B cell (primary cell): ENCODE data around the gene LTBP2. TPM values are rescaled to one million over a fixed set of nuclear protein-coding genes. Genes with fewer than 3 reads are reported as not detected.

Experiments
- ATAC-seq: fragments of 200-7000 bp; cut with Tn5 transposase; one replicate; pipeline ENCODE4 v1.10.0; 2021; ENCODE audit warnings: low read depth, mild to moderate bottlenecking, moderate number of reproducible peaks, moderate library complexity
- CTCF ChIA-PET: fragments of 350-600 bp; sonication (Branson Sonifier 250); formaldehyde crosslinking; loops from one replicate; lab custom pipeline; 2021; ENCODE audit warnings: antibody characterized with exemption, inconsistent platforms; lab: Charles Lee
- POLR2A ChIA-PET: fragments of 350-600 bp; sonication (Branson Sonifier 250); formaldehyde crosslinking; loops from one replicate; lab custom pipeline; 2021; ENCODE audit warnings: antibody characterized with exemption; lab: Charles Lee
- DNase-seq: peaks from one replicate; pipeline ENCODE4 v3.0.0; 2013
- H2AFZ ChIP-seq: 2 replicates; pipeline ENCODE4 v1.6.1; 2012; ENCODE audit warnings: mild to moderate bottlenecking, low read depth, low read length; ENCODE audit not compliant: insufficient read depth, poor library complexity, severe bottlenecking
- H3K27ac ChIP-seq, 2 donors: 1 replicate in 1 of 2; 2 replicates in 1 of 2; pipeline ENCODE4 v1.5.1; 2012 to 2013; ENCODE audit warnings: low read length in 2 of 2, mild to moderate bottlenecking in 2 of 2, moderate library complexity in 1 of 2
- H3K27me3 ChIP-seq, 4 experiments: fragments of 200-600 bp in 1 of 4; sonication (generic) in 1 of 4; replicated peaks in 1 of 4; 1 replicate in 2 of 4; 2 replicates in 2 of 4; pipeline versions ENCODE4 v1.6.1 to v1.7.0; 2013 to 2016; ENCODE audit warnings: low read length in 3 of 4, mild to moderate bottlenecking in 2 of 4, mixed read lengths in 1 of 4, moderate library complexity in 1 of 4; ENCODE audit not compliant: insufficient read depth in 4 of 4, control insufficient read depth in 3 of 4; ENCODE audit errors: control extremely low read depth in 1 of 4
- H3K36me3 ChIP-seq, 2 experiments: replicated peaks in 1 of 2; 1 replicate in 1 of 2; 2 replicates in 1 of 2; pipeline versions ENCODE4 v1.6.1 to v1.7.1; 2013; ENCODE audit warnings: low read length in 1 of 2; ENCODE audit not compliant: insufficient read depth in 2 of 2, control insufficient read depth in 1 of 2; ENCODE audit errors: control extremely low read depth in 1 of 2, extremely low read depth in 1 of 2
- H3K4me1 ChIP-seq, 2 donors: fragments of 200-600 bp in 1 of 2; sonication (generic) in 1 of 2; 1 replicate in 1 of 2; 2 replicates in 1 of 2; pipeline versions ENCODE4 v1.5.1 to v1.6.1; 2013 to 2017; ENCODE audit warnings: low read length in 2 of 2; ENCODE audit not compliant: control insufficient read depth in 2 of 2, insufficient read depth in 2 of 2
- H3K4me2 ChIP-seq: replicated peaks from 2 replicates; pipeline ENCODE3; 2012; ENCODE audit warnings: mild to moderate bottlenecking, low read depth, low read length; ENCODE audit not compliant: poor library complexity, severe bottlenecking
- H3K4me3 ChIP-seq, 5 experiments: fragments of 200-600 bp in 1 of 5; sonication (generic) in 1 of 5; 1 replicate in 3 of 5; 2 replicates in 2 of 5; pipeline versions ENCODE4 v1.5.1 to v1.7.0; 2011 to 2016; ENCODE audit warnings: low read length in 4 of 5, mild to moderate bottlenecking in 4 of 5, low read depth in 2 of 5, control low read depth in 1 of 5, moderate library complexity in 1 of 5; ENCODE audit not compliant: insufficient read depth in 1 of 5; ENCODE audit errors: control extremely low read depth in 1 of 5, extremely low read depth in 1 of 5
- H3K79me2 ChIP-seq: fragments of 200-600 bp; sonication (generic); one replicate; pipeline ENCODE4 v1.6.0; 2016; ENCODE audit warnings: low read length; ENCODE audit not compliant: control insufficient read depth, insufficient read depth
- H3K9ac ChIP-seq: fragments of 200-600 bp; sonication (generic); 2 replicates; pipeline ENCODE4 v1.6.1; 2017; ENCODE audit warnings: mild to moderate bottlenecking, low read length, moderate library complexity
- H3K9me3 ChIP-seq, 3 donors: one replicate each; pipeline versions ENCODE4 v1.6.1 to v1.7.1; 2013; ENCODE audit warnings: low read length in 2 of 3; ENCODE audit not compliant: control insufficient read depth in 2 of 3, insufficient read depth in 1 of 3; ENCODE audit errors: control extremely low read depth in 1 of 3
- H4K20me1 ChIP-seq: 2 replicates; pipeline ENCODE4 v1.6.0; 2012; ENCODE audit warnings: mild to moderate bottlenecking, low read length; ENCODE audit not compliant: insufficient read depth, control insufficient read depth, poor library complexity, severe bottlenecking
- H3K27ac Mint-ChIP-seq: one replicate; pipeline ENCODE4 v1.8.0; 2021; ENCODE audit warnings: mixed read lengths
- H3K27me3 Mint-ChIP-seq: one replicate; pipeline ENCODE4 v1.8.0; 2021; ENCODE audit warnings: mixed read lengths
- H3K4me1 Mint-ChIP-seq: one replicate; pipeline ENCODE4 v1.8.0; 2021; ENCODE audit warnings: mixed read lengths
- H3K4me3 Mint-ChIP-seq: one replicate; pipeline ENCODE4 v1.8.0; 2021; ENCODE audit warnings: mixed read lengths
- H3K9me3 Mint-ChIP-seq: one replicate; pipeline ENCODE4 v1.8.0; 2022; ENCODE audit warnings: mixed read lengths; ENCODE audit not compliant: insufficient read depth
- CTCF ChIP-seq: fragments of 200-600 bp; IDR thresholded peaks from one replicate; pipeline ENCODE4 v1.8.0; 2022; ENCODE audit warnings: antibody characterized with exemption, mild to moderate bottlenecking
- EZH2 ChIP-seq: IDR thresholded peaks from 2 replicates; pipeline ENCODE4 v1.6.1; 2012; ENCODE audit warnings: borderline replicate concordance, low read depth, mild to moderate bottlenecking, moderate library complexity, low read length; ENCODE audit not compliant: insufficient read depth, poor library complexity, severe bottlenecking
- WGBS: methylation state at CpG from one replicate; pipeline ENCODE4 v1.1.5; 2013; ENCODE audit warnings: missing lambda C conversion rate; ENCODE audit not compliant: insufficient coverage; 5-methylcytosine and 5-hydroxymethylcytosine counted together
- intact Hi-C: fragments of 100-400 bp; cut with micrococcal nuclease; formaldehyde crosslinking; loops from one replicate; pipeline ENCODE4 v1.10.0; 2022
- polyA plus RNA-seq: library from polyadenylated mRNA; depleted of rRNA; stranded (reverse); fragments of >200 nt; gene quantifications from 2 replicates; pipeline ENCODE4 v1.2.3, GENCODE V29; 2012
- total RNA-seq, 2 donors: library from RNA; stranded (reverse); fragments of 120-200 nt in 1 of 2; gene quantifications; 1 replicate in 1 of 2; 2 replicates in 1 of 2; pipeline versions ENCODE4 v1.2.3 to v1.2.4, GENCODE V29; 2013 to 2022

Gene LTBP2
- total and polyA plus RNA-seq, 2 donors (not counting 1 experiment from before 2014, with no cell fraction given): 0.12 to 0.22 TPM

DNA sequence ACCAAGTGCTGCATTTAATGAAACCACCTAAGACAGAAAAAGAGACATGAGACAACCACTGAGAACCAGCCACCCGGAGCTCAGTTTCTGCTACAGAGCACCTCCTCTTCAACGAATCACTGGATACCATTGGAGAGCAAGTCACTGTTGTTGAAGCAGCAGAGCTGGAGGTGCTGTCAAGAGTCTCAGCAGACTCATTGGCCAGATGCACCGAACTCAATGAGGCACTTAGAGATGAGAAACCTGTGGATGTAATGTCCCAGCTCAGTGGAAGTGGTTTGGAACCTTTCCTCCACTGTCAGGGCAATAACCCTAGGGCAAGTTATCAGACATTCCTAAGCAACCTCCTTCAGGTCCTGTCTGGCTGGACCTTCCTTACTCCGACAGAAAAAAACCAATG, 132.0 kb downstream of the LTBP2 start:
- Mint-ChIP-seq H3K9me3 (no peaks in the 10 kb centered on the region), H3K27me3 (no peaks in the 10 kb centered on the region), H3K4me3 (no peak overlapping the region), H3K4me1 (no peaks in the 10 kb centered on the region), H3K27ac (no peak overlapping the region)
- Histone ChIP-seq H3K27me3 (no peaks in the 10 kb centered on the region), H3K4me2 (no peak overlapping the region), H3K4me3 (no peak overlapping the region), H2AFZ (no peak overlapping the region), H3K9ac (no peak overlapping the region), H3K4me1 (no peaks in the 10 kb centered on the region), H3K79me2 (no peaks in the 10 kb centered on the region), H4K20me1 (no peaks in the 10 kb centered on the region), H3K27ac (no peak overlapping the region), H3K9me3 (no peaks in the 10 kb centered on the region), H3K36me3 (peaks cover 14 to 64% of the 10 kb centered on the region in 2 experiments)
- ATAC-seq (no peak), DNase-seq (no peak)
- intact Hi-C loops: no loop called here
- ChIA-PET POLR2A (no interaction called here), CTCF (interaction anchor here (1.1 to 4.9 kb wide), 6 partner anchors 25 to 132 kb away, joined by 4 to 48 read pairs (median 9); partner anchors contain the start of gene LTBP2)
- no peak for TF ChIP-seq CTCF
- no peak for TF ChIP-seq EZH2
- 100% methylated on average over 2 of the region's 4 CpGs for WGBS

DNA sequence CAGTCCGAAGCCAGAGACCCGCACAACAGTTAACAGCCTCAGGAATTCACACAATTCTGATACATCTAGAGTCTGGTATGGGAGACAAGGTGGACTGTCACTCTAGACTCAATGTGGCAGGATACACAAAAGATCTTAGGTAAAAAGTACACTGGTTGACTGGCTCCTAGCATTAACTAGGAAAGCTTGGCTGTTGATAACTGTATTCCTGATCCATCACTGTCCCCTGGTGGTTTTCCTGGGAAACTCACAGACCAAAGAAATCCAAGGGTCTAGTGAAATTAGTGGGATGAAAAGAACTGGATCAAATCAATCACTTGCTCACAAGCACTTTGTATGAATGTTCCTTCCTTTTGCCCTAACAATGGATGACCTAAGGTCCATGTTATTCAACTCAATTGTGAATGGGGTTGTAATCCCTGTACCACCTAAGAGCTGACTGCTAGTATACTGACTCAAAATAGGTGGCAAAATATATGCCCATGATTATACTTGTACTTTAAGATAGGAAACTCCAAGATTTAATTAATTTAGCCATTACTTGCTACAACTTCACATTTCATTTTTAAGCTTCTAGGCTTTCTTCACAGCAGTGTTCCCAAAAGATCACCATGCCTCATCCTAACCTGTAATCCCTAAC, 132.9 kb downstream of the LTBP2 start:
- H3K4me1 Mint-ChIP-seq: no peaks in the 10 kb centered on the region
- CTCF ChIA-PET: interaction anchor here (0.7 to 4.9 kb wide), 14 partner anchors 19 to 1184 kb away, joined by 3 to 48 read pairs (median 4); partner anchors contain the start of genes LTBP2 and SYNDIG1L
- H3K4me3 Mint-ChIP-seq: no peak overlapping the region
- POLR2A ChIA-PET: no interaction called here
- H3K4me2 ChIP-seq: no peak overlapping the region
- H3K27ac Mint-ChIP-seq: no peak overlapping the region
- ATAC-seq: no peak
- no CpG with 5 or more reads among the region's 2 CpGs for WGBS
- TF ChIP-seq CTCF (peak; percentile 68), EZH2 (no peak)
- H2AFZ ChIP-seq: no peak overlapping the region
- H3K9me3 Mint-ChIP-seq: no peaks in the 10 kb centered on the region
- H3K27me3 ChIP-seq: no peaks in the 10 kb centered on the region
- H3K27me3 Mint-ChIP-seq: no peaks in the 10 kb centered on the region
- peaks cover 14 to 64% of the 10 kb centered on the region in 2 experiments for H3K36me3 ChIP-seq
- DNase-seq: peak; percentile 36
- H3K4me3 ChIP-seq: no peak overlapping the region
- intact Hi-C loops: loop anchor here (1.0 kb wide), 1 partner anchor 117 kb away; no protein-coding TSS in a partner anchor
- no peak overlapping the region for H3K9ac ChIP-seq
- no peak overlapping the region for H3K27ac ChIP-seq
- no peaks in the 10 kb centered on the region for H3K9me3 ChIP-seq
- no peaks in the 10 kb centered on the region for H4K20me1 ChIP-seq
- no peaks in the 10 kb centered on the region for H3K79me2 ChIP-seq
- H3K4me1 ChIP-seq: no peaks in the 10 kb centered on the region
